ENCODE data around the gene PTPRG. TPM values are rescaled to one million over a fixed set of nuclear protein-coding genes. Genes with fewer than 3 reads are reported as not detected.

Gene PTPRG
- total and polyA plus RNA-seq, 2 of the 13 experiments (the other 11 are each of a cell fraction or from before 2014, with no cell fraction given), result 8.0 to 25.3 TPM

- TF ChIP-seq ZNF768 (CRISPR knock-in tag; IDR thresholded peaks at IDR 0.05) (no peak), TRIM24 (CRISPR knock-in tag; IDR thresholded peaks at IDR 0.05) (no peak), ZNF333 (CRISPR knock-in tag; IDR thresholded peaks at IDR 0.05; ENCODE audit: borderline replicate concordance) (no peak), CENPT (CRISPR knock-in tag; IDR thresholded peaks at IDR 0.05; ENCODE audit: low read depth) (no peak), GLMP (CRISPR knock-in tag; IDR thresholded peaks at IDR 0.05; ENCODE audit: borderline replicate concordance) (no peak), EEA1 (CRISPR knock-in tag; IDR thresholded peaks at IDR 0.05; ENCODE audit: borderline replicate concordance) (no peak), SIN3A (IDR thresholded peaks at IDR 0.05; ENCODE audit: borderline replicate concordance, low read depth, low read length) (no peak), ARID3A (IDR thresholded peaks at IDR 0.05; ENCODE audit: low read depth, low read length) (peak; percentile 75), FOXA1 (IDR thresholded peaks at IDR 0.05) (no peak), FOXA1 (CRISPR knock-in tag; IDR thresholded peaks at IDR 0.05) (peak; percentile 85), ZMYM4 (CRISPR knock-in tag; IDR thresholded peaks at IDR 0.05) (no peak), HDAC1 (CRISPR knock-in tag; IDR thresholded peaks at IDR 0.05) (no peak), RFX5 (IDR thresholded peaks at IDR 0.05; ENCODE audit: low read depth, low read length) (no peak), TBX2 (CRISPR knock-in tag; IDR thresholded peaks at IDR 0.05; ENCODE audit: borderline replicate concordance) (peak; percentile 81), SATB2 (CRISPR knock-in tag; IDR thresholded peaks at IDR 0.05) (no peak), TEAD3 (CRISPR knock-in tag; optimal IDR thresholded peaks at IDR 0.05; ENCODE audit: borderline replicate concordance) (peak; percentile 64), ZMAT3 (CRISPR knock-in tag; conservative IDR thresholded peaks at IDR 0.05) (no peak), NCOA5 (CRISPR knock-in tag; IDR thresholded peaks at IDR 0.05) (no peak), TARDBP (CRISPR knock-in tag; IDR thresholded peaks at IDR 0.05) (no peak), TAF15 (IDR thresholded peaks at IDR 0.05; ENCODE audit: low read depth, low read length, poor library complexity, severe bottlenecking) (no peak), EP300 (IDR thresholded peaks at IDR 0.05; ENCODE audit: low read depth in 2 of 2, low read length in 2 of 2) (no peak), EP300 (CRISPR knock-in tag; IDR thresholded peaks at IDR 0.05; ENCODE audit: borderline replicate concordance) (peak; percentile 22; the same call in 1 of the 2 replicates), RBFOX2 (IDR thresholded peaks at IDR 0.05; ENCODE audit: low read depth, low read length) (no peak), TOPORS (CRISPR knock-in tag; IDR thresholded peaks at IDR 0.05) (no peak)
- TF ChIP-seq, protein P1, sequence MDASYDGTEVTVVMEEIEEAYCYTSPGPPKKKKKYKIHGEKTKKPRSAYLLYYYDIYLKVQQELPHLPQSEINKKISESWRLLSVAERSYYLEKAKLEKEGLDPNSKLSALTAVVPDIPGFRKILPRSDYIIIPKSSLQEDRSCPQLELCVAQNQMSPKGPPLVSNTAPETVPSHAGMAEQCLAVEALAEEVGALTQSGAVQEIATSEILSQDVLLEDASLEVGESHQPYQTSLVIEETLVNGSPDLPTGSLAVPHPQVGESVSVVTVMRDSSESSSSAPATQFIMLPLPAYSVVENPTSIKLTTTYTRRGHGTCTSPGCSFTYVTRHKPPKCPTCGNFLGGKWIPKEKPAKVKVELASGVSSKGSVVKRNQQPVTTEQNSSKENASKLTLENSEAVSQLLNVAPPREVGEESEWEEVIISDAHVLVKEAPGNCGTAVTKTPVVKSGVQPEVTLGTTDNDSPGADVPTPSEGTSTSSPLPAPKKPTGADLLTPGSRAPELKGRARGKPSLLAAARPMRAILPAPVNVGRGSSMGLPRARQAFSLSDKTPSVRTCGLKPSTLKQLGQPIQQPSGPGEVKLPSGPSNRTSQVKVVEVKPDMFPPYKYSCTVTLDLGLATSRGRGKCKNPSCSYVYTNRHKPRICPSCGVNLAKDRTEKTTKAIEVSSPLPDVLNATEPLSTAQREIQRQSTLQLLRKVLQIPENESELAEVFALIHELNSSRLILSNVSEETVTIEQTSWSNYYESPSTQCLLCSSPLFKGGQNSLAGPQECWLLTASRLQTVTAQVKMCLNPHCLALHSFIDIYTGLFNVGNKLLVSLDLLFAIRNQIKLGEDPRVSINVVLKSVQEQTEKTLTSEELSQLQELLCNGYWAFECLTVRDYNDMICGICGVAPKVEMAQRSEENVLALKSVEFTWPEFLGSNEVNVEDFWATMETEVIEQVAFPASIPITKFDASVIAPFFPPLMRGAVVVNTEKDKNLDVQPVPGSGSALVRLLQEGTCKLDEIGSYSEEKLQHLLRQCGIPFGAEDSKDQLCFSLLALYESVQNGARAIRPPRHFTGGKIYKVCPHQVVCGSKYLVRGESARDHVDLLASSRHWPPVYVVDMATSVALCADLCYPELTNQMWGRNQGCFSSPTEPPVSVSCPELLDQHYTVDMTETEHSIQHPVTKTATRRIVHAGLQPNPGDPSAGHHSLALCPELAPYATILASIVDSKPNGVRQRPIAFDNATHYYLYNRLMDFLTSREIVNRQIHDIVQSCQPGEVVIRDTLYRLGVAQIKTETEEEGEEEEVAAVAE (CRISPR knock-in tag; IDR thresholded peaks at IDR 0.05; ENCODE audit: borderline replicate concordance), result no peak
- TF ChIP-seq, protein P2, sequence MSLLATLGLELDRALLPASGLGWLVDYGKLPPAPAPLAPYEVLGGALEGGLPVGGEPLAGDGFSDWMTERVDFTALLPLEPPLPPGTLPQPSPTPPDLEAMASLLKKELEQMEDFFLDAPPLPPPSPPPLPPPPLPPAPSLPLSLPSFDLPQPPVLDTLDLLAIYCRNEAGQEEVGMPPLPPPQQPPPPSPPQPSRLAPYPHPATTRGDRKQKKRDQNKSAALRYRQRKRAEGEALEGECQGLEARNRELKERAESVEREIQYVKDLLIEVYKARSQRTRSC (CRISPR knock-in tag; IDR thresholded peaks at IDR 0.05; ENCODE audit: low read depth), result no peak
Measured at GRCh38 chr3:61634678-61635077, 73.3 kb downstream of the PTPRG start (continued).

Data from HepG2 (cell line).